NCI-H345 (cell line): ENCODE results near the gene XPOT.
"Not testable (repeated sequence)": the region's sequence is repeated elsewhere in the genome, so short reads cannot be mapped to it uniquely, and the experiment has no call there.

Source experiments
- DNase-seq: peaks from one replicate; lab custom pipeline; 2025; lab: John Stamatoyannopoulos, UW

Gene XPOT

DNA sequence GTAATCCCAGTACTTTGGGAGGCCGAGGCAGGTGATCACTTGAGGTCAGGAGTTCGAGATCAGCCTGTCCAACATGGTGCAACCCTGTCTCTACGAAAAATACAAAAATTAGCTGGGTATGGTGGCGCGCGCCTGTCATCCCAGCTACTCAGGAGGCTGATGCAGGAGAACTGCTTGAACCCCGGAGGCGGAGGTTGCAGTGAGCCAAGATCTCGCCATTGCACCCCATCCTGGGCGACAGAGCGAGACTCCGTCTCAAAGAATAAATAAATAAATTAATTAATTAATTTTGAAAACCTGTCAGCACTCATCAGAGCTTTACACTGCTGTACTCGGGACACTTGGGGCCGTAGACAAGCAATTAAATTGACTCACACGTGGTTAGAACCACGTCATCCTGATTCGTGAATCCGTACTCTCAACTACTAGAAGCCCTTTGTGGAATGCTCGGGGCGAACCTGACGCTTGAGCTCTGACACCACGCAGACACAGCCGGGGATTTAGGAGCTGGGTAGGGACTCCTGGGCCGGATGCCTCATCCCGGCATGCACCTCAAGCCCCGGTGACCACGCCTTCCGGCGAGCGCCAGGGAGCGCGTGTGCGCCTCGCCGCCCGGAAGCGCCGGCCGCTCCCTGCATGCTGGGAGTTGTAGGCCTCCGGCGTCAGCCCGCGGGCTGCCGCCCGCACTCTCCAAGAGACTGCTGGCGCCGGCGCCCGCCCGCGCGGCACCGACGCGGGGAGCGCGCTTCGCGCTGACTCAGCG, at the start of gene XPOT:
XPOT (plus strand) TSS at position 686 of the 763 bp plus-strand sequence. CDS start 5,644 bp downstream, outside the sequence.
- DNase-seq = peak; percentile 97

DNA sequence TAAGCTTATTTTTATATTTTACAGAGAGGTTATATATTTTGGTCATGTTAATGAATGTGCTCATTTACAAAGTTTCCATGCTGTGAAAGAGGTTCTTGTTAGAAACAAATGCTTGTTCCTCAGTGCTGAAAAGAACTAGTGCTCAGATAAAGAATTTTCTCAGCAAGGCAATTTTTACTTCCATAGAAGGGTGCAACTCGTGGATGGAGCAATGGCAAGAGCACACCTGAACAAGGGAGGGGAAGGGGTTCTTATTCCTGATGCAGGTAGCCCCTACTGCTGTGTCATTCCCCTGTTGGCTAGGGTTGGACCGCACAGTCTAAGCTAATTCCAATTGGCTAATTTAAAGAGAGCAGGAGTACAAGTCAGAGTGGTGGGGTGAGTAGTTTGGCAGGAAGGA, 48.0 kb upstream of the XPOT start:
- DNase-seq = not testable (repeated sequence)

DNA sequence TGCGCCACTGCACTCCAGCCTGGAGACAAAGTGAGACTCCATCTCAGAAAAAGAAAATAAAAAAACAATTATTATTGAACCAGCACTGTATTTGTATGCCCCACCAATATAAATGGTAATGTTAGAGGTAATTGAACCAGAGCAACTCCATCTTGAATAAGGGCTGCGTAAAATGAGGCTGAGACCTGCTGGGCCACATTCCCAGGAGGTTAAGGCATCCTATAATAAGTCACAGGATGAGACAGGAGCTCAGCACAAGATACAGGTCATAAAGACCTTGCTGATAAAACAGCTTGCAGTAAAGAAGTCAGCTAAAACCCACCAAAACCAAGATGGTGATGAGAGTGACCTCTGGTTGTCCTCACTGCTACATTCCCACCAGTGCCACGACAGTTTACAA, 43.0 kb upstream of the XPOT start:
- not testable (repeated sequence) for DNase-seq

- no peak for DNase-seq
These were observed 41.4 kb upstream of the XPOT start for GRCh38 chr12:64362721-64363305.

- DNase-seq = no peak
These were observed 20.5 kb upstream of the XPOT start for GRCh38 chr12:64383675-64384074.

- DNase-seq = no peak
These were observed 19.2 kb upstream of the XPOT start for GRCh38 chr12:64385019-64385418.

GRCh38 chr12:64385468-64385867, 18.7 kb upstream of the XPOT start:
- no peak for DNase-seq

GRCh38 chr12:64387197-64387816, 16.9 kb upstream of the XPOT start:
- peak; percentile 74 for DNase-seq

- DNase-seq = peak; percentile 76
These were observed 15.0 kb upstream of the XPOT start for GRCh38 chr12:64389154-64389553.

GRCh38 chr12:64390275-64390851, 13.8 kb upstream of the XPOT start, which contains the start of gene C12orf56:
Gene C12orf56 (minus strand): TSS chr12:64390758. CDS start chr12:64390565, 193 bp downstream.
- DNase-seq = no peak

DNA sequence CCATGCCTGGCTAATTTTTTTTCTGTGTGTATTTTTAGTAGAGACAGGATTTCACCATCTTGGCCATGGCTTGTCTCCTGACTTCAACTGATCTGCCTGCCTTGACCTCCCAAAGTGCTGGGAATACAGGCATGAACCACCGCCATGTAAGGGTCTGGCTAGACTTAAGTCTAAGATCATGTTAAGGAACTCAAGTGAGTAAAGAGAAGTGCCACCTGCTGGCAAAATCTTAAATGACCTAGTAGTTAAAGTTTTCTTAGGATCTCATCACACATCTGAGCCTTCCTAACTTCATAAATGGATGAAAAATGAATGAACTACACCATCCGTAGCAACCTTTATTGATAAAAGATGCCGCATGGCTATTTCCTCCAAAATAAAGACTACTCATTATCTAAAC, 12.0 kb upstream of the XPOT start:
- no peak for DNase-seq

GRCh38 chr12:64395739-64396138, 8.5 kb upstream of the XPOT start:
- DNase-seq = no peak

GRCh38 chr12:64400041-64400440, 4.2 kb upstream of the XPOT start:
- DNase-seq = no peak

GRCh38 chr12:64402181-64402580, 2.0 kb upstream of the XPOT start:
- DNase-seq = no peak

DNA sequence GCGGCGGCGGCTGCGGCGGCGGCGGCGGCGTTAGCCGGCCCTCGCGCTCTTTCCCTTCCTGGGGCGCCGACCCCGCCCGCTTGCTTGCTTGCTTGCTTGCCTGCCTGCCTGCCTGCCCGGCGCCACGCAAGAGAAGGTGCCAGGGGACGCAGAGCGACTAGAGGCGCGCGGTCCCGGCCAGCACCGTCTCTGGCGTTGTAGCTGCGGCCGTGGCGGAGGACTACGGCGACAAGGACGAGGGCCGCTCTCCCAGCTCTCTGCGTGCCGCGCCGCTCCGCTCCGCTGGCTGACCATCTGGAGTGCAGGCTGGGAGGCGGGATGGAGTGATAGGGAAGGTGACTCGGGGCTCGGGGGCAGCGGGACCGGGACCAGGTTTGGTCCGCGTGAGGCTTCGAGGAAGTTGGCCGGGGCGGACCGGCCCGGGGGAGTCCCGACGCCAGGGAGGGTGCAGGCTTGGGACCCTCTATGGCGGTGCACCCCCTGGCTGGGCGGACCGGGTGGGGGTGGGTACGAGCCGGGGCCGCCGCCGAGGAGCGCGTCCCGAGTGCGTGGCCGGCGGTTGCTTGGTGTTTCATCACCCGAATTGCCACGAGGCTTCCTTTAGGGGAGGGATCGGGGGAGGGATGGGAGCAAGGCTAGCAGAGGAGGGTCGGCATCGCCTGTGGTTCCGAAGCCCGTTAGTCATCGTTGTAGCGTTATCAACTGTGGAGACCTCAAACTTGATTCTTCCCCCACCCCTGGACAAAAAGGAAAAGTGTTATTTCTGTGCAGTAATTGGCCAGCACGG, 471 bp downstream of the XPOT start:
- peak; percentile 52 for DNase-seq

GRCh38 chr12:64407342-64408223, 3.4 kb downstream of the XPOT start:
- no peak for DNase-seq

GRCh38 chr12:64411427-64411826, 7.2 kb downstream of the XPOT start:
- DNase-seq = no peak

DNA sequence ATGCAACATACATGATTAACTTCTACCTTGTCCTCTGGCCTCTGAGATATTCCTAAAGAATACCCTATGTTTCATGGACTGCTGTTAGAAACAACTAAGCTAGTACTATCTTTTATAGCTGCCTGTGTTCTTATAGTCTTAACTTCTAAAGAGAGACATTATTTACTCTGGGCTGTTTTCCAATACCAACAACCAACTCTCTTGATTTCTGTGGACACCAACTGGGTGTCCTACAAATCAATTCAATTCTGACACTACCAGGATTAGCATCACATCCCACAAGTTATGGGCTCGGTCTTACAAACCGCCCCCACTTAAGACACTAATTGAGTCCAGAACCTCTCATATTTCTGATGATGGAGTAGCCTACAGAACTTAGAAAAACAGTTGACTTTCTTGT, 8.3 kb downstream of the XPOT start:
- no peak for DNase-seq

DNA sequence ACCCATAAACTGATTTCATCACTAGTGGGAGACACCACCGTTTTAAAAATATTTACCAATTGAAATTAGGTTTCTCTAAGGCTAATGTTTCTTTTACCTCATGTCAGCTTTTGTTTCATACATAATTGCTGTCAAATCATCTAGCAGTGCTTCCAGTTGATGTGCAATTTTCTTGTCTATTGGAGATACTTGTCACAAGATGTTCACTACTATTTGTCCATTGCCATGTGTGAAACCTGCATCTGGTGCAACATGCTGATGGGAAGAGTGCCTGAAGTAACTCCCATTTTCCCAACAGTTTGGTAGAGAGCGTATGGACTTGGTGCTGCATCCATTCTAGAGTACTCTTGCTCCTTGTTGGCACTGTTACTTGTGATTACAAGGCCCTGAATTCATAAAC, 9.7 kb downstream of the XPOT start:
- no peak for DNase-seq

DNA sequence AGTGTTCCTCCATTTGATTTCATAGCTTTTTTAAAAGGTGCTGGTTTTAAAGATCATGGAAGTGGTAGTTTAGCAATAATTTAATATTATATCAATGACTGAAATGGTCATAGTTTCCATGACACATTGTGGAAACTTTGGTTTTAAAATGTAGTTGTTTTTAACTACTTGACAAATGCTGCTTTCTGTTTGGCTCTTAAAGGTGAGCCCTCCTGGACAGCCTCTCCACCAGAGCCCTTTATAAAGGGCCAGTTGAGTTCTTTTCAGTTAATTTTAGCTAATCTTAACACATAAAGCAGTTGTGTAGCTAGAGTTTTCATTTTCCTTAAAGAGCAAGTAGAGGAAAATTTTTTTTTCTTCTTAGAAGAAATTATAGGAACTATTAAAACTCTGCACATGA, 14.0 kb downstream of the XPOT start:
- no peak for DNase-seq

DNA sequence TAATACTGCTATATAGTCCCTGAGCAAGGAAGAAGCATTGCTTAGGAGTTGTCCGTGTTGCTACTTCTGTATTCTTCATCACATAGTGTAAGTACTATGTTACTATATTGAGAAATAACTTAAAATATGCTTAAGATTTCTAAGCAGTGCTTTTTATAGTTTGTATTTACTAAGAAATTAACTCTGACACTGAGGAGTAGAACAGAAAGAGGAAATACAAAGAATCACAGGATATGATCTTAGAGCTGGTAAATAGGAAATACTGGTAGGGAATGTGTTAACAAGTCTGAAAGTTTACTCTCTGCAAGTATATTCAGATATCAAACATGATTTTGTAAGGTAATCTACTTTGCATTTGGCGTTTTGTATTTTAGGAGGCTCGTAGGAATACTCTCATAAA, 15.5 kb downstream of the XPOT start:
- no peak for DNase-seq
